H1 (cell line): ENCODE results near the gene KRTAP12-4. TPM values are rescaled to one million over a fixed set of nuclear protein-coding genes. Genes with fewer than 3 reads are reported as not detected.

Experiments
- BCL11A ChIP-seq, 2 experiments: IDR thresholded peaks; one replicate each; pipeline ENCODE4 v1.6.1; 2011; ENCODE audit warnings: low read depth in 2 of 2, low read length in 2 of 2, mild to moderate bottlenecking in 2 of 2
- GTF2F1 ChIP-seq: IDR thresholded peaks from 2 replicates; pipeline ENCODE4 v1.6.1; 2012; ENCODE audit warnings: low read depth, low read length, improper control_type of control experiment, borderline replicate concordance
- HDAC2 ChIP-seq, 2 experiments: fragments of 300-600 bp in 1 of 2; sonication (generic) in 1 of 2; IDR thresholded peaks; 2 replicates each; pipeline ENCODE4 v1.6.1; 2011 to 2012; ENCODE audit warnings: low read depth in 2 of 2, low read length in 2 of 2, mild to moderate bottlenecking in 2 of 2, moderate library complexity in 2 of 2, borderline replicate concordance in 1 of 2, inconsistent platforms in 1 of 2
- KDM4A ChIP-seq: IDR thresholded peaks from one replicate; pipeline ENCODE4 v1.7.1; 2012; ENCODE audit warnings: low read depth, mild to moderate bottlenecking, moderate library complexity, low read length, inconsistent platforms; ENCODE audit not compliant: severe bottlenecking
- NANOG ChIP-seq: IDR thresholded peaks from 2 replicates; pipeline ENCODE4 v1.6.1; 2011; ENCODE audit warnings: low read length, low read depth, mild to moderate bottlenecking, inconsistent platforms; ENCODE audit not compliant: insufficient read depth, poor library complexity, severe bottlenecking
- SIN3A ChIP-seq, 2 experiments: IDR thresholded peaks in 1 of 2; conservative IDR thresholded peaks in 1 of 2; 2 replicates each; pipeline ENCODE4 v1.6.1; 2011 to 2012; ENCODE audit warnings: low read length in 2 of 2, improper control_type of control experiment in 1 of 2, low read depth in 1 of 2, mild to moderate bottlenecking in 1 of 2
- SRF ChIP-seq: IDR thresholded peaks from 2 replicates; pipeline ENCODE4 v1.6.1; 2011; ENCODE audit warnings: mild to moderate bottlenecking, low read depth, low read length, moderate library complexity
- TAF7 ChIP-seq: optimal IDR thresholded peaks from 2 replicates; pipeline ENCODE3; 2011; ENCODE audit warnings: low read depth, mild to moderate bottlenecking, inconsistent platforms, low read length, moderate library complexity, borderline replicate concordance
- polyA plus RNA-seq, 7 experiments: library from polyadenylated mRNA; depleted of rRNA in 3 of 7; stranded (reverse) in 5 of 7; unstranded in 2 of 7; fragments of >200 nt in 5 of 7; fragments of 200-250 nt in 2 of 7; gene quantifications; 1 replicate in 5 of 7; 2 replicates in 1 of 7; 4 replicates in 1 of 7; pipeline versions ENCODE4 v1.2.1 to v1.2.3, GENCODE V29; 2011 to 2013; ENCODE audit warnings: missing spikeins in 2 of 7, mixed read lengths in 2 of 7
- total RNA-seq: library from RNA; stranded (reverse); fragmentation: NEBNext Ultra II Directional; extraction: Animal tissue kit (Norgen Biotek cat#: 25700); gene quantifications from 2 replicates; pipeline ENCODE4 v1.2.1, GENCODE V29; 2021
- TF ChIP-seq, protein P1 (sequence below): fragments of 300-600 bp; sonication (generic); IDR thresholded peaks from 2 replicates; pipeline ENCODE4 v1.7.1; 2012; ENCODE audit warnings: low read length, moderate library complexity, mild to moderate bottlenecking, inconsistent platforms; ENCODE audit not compliant: insufficient replicate concordance

The KRTAP12-4 gene
- total and polyA plus RNA-seq, 2 of the 8 experiments (the other 6 are each of a cell fraction or from before 2014, with no cell fraction given): not detected

DNA sequence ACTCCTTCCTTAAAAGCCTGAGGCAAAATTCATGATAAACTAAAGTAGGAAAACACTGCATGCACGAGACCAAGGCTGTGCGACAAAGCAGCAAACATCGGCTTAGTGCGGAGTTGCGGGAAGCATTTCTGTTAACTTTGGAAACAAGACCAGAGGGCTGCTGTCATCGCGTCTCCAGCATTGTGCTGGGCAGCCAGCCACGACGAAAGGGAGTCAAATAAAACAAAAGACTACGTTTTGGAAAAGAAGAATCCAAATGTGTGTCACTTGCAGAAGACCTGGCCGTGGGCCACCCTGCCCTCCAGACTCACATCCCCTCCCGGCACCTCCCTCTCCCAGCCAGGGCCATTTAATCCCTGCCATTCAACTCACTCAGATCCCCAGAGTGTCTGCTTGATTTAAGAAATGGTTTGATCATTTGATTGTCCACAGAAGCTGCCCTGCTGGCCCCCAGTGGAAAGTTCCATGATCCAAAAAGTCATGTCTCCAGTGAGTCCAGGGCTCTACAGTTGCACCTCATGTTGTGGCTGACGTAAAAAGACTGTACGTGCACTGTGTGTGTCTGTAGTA lies 10.6 kb downstream of the KRTAP12-4 start (continued):
- TF ChIP-seq, protein P1, sequence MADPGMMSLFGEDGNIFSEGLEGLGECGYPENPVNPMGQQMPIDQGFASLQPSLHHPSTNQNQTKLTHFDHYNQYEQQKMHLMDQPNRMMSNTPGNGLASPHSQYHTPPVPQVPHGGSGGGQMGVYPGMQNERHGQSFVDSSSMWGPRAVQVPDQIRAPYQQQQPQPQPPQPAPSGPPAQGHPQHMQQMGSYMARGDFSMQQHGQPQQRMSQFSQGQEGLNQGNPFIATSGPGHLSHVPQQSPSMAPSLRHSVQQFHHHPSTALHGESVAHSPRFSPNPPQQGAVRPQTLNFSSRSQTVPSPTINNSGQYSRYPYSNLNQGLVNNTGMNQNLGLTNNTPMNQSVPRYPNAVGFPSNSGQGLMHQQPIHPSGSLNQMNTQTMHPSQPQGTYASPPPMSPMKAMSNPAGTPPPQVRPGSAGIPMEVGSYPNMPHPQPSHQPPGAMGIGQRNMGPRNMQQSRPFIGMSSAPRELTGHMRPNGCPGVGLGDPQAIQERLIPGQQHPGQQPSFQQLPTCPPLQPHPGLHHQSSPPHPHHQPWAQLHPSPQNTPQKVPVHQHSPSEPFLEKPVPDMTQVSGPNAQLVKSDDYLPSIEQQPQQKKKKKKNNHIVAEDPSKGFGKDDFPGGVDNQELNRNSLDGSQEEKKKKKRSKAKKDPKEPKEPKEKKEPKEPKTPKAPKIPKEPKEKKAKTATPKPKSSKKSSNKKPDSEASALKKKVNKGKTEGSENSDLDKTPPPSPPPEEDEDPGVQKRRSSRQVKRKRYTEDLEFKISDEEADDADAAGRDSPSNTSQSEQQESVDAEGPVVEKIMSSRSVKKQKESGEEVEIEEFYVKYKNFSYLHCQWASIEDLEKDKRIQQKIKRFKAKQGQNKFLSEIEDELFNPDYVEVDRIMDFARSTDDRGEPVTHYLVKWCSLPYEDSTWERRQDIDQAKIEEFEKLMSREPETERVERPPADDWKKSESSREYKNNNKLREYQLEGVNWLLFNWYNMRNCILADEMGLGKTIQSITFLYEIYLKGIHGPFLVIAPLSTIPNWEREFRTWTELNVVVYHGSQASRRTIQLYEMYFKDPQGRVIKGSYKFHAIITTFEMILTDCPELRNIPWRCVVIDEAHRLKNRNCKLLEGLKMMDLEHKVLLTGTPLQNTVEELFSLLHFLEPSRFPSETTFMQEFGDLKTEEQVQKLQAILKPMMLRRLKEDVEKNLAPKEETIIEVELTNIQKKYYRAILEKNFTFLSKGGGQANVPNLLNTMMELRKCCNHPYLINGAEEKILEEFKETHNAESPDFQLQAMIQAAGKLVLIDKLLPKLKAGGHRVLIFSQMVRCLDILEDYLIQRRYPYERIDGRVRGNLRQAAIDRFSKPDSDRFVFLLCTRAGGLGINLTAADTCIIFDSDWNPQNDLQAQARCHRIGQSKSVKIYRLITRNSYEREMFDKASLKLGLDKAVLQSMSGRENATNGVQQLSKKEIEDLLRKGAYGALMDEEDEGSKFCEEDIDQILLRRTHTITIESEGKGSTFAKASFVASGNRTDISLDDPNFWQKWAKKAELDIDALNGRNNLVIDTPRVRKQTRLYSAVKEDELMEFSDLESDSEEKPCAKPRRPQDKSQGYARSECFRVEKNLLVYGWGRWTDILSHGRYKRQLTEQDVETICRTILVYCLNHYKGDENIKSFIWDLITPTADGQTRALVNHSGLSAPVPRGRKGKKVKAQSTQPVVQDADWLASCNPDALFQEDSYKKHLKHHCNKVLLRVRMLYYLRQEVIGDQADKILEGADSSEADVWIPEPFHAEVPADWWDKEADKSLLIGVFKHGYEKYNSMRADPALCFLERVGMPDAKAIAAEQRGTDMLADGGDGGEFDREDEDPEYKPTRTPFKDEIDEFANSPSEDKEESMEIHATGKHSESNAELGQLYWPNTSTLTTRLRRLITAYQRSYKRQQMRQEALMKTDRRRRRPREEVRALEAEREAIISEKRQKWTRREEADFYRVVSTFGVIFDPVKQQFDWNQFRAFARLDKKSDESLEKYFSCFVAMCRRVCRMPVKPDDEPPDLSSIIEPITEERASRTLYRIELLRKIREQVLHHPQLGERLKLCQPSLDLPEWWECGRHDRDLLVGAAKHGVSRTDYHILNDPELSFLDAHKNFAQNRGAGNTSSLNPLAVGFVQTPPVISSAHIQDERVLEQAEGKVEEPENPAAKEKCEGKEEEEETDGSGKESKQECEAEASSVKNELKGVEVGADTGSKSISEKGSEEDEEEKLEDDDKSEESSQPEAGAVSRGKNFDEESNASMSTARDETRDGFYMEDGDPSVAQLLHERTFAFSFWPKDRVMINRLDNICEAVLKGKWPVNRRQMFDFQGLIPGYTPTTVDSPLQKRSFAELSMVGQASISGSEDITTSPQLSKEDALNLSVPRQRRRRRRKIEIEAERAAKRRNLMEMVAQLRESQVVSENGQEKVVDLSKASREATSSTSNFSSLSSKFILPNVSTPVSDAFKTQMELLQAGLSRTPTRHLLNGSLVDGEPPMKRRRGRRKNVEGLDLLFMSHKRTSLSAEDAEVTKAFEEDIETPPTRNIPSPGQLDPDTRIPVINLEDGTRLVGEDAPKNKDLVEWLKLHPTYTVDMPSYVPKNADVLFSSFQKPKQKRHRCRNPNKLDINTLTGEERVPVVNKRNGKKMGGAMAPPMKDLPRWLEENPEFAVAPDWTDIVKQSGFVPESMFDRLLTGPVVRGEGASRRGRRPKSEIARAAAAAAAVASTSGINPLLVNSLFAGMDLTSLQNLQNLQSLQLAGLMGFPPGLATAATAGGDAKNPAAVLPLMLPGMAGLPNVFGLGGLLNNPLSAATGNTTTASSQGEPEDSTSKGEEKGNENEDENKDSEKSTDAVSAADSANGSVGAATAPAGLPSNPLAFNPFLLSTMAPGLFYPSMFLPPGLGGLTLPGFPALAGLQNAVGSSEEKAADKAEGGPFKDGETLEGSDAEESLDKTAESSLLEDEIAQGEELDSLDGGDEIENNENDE: no peak
- TF ChIP-seq GTF2F1 (no peak), NANOG (no peak), SRF (no peak), BCL11A (IDR thresholded peaks at IDR 0.05; ENCODE audit: low read depth in 2 of 2, low read length in 2 of 2) (no peak), HDAC2 (IDR thresholded peaks at IDR 0.05; ENCODE audit: borderline replicate concordance in 1 of 2, low read depth in 2 of 2, low read length in 2 of 2) (no peak), TAF7 (no peak), SIN3A (conservative IDR thresholded peaks at IDR 0.05 in 1 of 2, IDR thresholded peaks at IDR 0.05 in 1 of 2; ENCODE audit: low read depth in 1 of 2, low read length in 2 of 2) (no peak), KDM4A (no peak)
